ENCODE results near the gene AFAP1L1.

DNA sequence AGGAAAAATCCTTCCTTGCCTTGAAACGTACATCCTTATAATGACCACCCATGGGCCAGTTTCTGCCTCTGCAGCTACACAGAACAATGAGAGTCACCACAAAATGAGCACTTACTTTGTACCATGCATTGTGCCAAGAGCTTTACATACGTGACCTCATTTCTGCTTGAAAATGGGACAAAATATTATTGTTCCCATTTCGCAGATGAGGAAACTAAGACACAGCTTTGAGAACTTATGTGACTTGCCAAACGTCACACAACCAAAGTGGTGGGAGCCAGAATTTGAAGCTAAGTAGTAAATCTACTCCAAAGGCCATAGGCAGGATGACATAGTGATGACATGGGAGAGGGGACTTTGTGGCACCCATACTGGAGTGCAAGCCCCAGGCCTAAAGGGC lies 38.8 kb downstream of the AFAP1L1 start:
- TF ChIP-seq, protein P1, sequence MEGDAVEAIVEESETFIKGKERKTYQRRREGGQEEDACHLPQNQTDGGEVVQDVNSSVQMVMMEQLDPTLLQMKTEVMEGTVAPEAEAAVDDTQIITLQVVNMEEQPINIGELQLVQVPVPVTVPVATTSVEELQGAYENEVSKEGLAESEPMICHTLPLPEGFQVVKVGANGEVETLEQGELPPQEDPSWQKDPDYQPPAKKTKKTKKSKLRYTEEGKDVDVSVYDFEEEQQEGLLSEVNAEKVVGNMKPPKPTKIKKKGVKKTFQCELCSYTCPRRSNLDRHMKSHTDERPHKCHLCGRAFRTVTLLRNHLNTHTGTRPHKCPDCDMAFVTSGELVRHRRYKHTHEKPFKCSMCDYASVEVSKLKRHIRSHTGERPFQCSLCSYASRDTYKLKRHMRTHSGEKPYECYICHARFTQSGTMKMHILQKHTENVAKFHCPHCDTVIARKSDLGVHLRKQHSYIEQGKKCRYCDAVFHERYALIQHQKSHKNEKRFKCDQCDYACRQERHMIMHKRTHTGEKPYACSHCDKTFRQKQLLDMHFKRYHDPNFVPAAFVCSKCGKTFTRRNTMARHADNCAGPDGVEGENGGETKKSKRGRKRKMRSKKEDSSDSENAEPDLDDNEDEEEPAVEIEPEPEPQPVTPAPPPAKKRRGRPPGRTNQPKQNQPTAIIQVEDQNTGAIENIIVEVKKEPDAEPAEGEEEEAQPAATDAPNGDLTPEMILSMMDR (IDR thresholded peaks at IDR 0.05; ENCODE audit: low read depth, low read length, missing input control) = no peak
- TF ChIP-seq YY1 (IDR thresholded peaks at IDR 0.05) (no peak), TAF1 (conservative IDR thresholded peaks at IDR 0.05) (no peak), MAX (IDR thresholded peaks at IDR 0.05) (no peak), NR2F2 (IDR thresholded peaks at IDR 0.05) (no peak), RAD21 (IDR thresholded peaks at IDR 0.05) (no peak), REST (IDR thresholded peaks at IDR 0.05) (no peak), ATF3 (IDR thresholded peaks at IDR 0.05) (no peak), ZBTB33 (IDR thresholded peaks at IDR 0.05) (no peak), EGR1 (IDR thresholded peaks at IDR 0.05; ENCODE audit: low read depth in 2 of 2) (no peak), HNF4G (IDR thresholded peaks at IDR 0.05) (no peak), JUND (IDR thresholded peaks at IDR 0.05) (no peak), RXRA (IDR thresholded peaks at IDR 0.05) (no peak), SP1 (IDR thresholded peaks at IDR 0.05) (no peak)

All from liver (tissue), 3 donors.